ACHN (cell line): ENCODE measurements around the gene COL5A1.
"Not testable (repeated sequence)": the region's sequence is repeated elsewhere in the genome, so short reads cannot be mapped to it uniquely, and the experiment has no call there.

Source experiments
- DNase-seq: peaks from one replicate; pipeline ENCODE4 v3.0.0-alpha.2; 2015
- in situ Hi-C: cut with HindIII; loops from 2 replicates; pipeline ENCODE4 v1.10.0; 2017; ENCODE audit warnings: low sequenced_read_pairs, low pct_ligation_motif_present, low pct_unique_long_range_greater_than_20kb

Gene COL5A1

DNA sequence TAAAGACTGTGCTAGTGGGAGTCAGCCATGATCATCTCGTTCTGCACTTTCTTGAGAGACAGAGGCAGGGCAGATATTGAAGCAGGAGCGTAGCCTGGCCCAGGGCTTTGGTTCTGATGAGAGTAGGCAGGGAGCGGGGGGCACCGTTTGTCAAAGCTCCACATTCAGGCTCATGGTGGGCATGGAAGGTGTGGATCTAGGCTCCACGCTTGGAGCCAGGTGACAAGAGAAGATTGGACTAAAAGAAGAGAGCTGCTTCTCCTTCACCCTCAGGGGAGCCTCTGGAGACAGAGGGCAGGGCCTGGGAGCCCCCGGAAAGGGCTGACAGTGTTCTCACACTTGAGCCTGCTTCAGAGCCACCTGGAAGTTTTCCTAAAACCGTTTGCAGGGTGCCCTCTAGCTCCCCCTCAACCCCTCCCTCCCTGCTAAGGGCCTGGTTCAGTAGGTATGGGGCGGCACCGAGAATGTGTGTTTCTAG lies 214.3 kb downstream of the COL5A1 start:
- in situ Hi-C loops = no loop called here
- DNase-seq = no peak

DNA sequence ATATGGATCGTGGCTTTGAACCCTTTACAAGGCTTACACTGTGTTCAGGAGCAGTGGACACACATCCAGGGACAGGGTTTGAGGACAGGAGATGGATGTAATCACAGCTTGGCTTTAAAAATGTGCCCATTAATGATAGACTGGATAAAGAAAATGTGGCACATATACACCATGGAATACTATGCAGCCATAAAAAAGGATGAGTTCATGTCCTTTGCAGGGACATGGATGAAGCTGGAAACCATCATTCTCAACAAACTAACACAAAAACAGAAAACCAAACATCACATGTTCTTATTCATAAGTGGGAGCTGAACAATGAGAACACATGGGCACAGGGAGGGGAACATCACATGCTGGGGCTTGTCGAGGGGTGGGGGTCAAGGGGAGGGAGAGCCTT lies 215.8 kb downstream of the COL5A1 start:
- DNase-seq, in situ Hi-C loops: not testable (repeated sequence)

DNA sequence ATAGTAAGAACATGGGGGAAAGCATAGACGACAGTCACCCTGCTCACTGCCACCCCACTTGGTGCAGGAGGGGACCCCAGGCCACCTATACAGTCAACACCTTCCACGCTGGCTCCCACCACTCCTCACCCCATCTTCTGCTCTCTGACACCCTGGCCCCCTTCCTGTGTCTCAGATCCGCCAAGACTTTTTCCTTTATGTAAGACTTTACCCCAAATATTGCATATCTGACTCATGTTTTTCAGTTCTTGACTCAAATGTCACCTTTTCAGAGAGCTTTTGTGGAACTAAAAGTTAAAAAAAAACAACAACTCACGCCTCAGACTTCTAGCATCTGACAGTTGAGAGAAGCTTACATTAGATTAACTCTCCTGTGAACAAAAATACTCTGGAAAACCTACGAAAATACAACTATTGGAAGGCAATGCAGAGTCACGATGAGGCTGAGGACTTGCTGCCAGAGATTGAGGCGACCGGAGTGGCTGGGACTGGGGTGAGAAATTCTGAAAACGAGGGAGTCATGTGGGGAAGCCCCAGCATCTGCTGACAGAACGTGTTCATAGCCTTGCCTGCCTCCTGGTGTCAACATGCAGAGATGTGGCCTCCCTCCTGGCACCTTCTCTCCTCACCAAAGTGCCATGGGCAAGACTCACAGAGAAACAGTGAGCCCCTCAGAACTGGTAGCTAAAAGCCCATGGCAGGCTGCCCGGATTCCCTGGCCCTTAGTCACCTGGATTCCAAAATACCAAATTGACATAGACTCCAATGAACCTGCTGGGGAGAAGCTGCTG lies 216.6 kb downstream of the COL5A1 start:
- in situ Hi-C loops = no loop called here
- DNase-seq = no peak

DNA sequence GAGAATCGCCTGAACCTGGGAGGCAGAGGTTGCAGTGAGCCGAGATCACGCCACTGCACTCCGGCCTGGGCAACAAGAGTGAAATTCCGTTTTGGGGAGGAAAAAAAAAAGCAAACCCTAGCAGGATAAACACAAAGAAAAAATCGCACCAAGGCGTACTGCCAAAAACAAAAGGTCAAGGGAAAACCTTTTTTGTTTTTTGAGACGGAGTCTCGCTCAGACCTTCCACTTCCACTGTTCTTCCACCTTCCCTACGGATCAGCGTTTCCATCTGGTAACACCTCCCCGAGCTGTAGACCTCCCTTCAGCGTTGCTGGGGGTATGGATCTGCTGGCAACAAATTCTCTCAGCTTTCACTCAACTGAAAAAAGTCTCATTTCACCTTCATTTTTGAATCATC lies 218.9 kb downstream of the COL5A1 start:
- no peak for DNase-seq
- in situ Hi-C loops = no loop called here

GRCh38 chr9:134861595-134862334 lies 220.2 kb downstream of the COL5A1 start:
- in situ Hi-C loops = no loop called here
- DNase-seq = no peak

- DNase-seq = no peak
- in situ Hi-C loops = no loop called here
These were observed 221.8 kb downstream of the COL5A1 start for GRCh38 chr9:134863306-134863902.

DNA sequence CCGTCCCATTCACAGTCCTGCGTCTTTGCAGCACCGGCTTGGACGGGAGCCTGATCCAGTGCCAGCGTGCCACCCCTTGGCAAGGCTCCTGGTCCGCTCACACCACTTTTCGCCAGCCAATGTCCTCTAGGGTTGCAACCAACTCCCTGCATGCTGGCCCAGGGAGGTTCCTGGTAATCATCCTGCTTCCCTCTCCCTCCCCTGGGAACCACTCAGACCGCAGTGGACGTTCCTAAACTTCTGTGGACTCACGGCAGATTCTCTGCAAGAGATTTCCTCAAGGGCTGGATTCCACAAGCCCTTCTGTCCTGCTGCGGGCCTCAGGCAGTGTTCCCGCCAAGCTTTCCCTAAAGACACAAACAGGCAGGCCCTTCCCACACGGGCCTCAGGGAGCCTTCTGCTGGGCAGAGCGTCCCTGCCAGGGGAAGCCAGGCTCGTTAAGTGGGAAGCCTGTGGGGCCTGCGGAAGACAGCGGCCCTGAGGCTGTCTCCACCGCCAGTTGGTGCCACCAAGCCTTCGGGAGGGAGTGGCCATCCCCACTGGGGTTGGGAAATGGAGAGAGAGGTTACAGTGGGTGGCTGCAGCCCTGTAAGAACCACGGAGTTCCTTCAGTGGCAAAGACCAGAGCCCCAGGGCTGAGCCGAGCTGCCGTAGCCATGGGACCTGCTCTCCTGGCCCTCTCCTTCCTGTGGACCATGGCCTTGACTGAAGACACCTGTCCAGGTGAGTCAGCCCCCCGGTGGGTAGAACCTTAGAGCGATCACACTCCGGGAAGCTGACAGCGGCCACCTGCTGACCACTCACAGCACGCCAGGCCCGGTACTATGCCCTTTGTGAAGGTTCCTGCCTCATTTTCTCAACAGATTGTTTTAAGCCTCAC lies 222.6 kb downstream of the COL5A1 start:
- no peak for DNase-seq
- in situ Hi-C loops = no loop called here

GRCh38 chr9:134864821-134865190 lies 223.2 kb downstream of the COL5A1 start:
- in situ Hi-C loops = no loop called here
- DNase-seq = no peak

GRCh38 chr9:134867917-134868750 lies 226.5 kb downstream of the COL5A1 start:
- in situ Hi-C loops = no loop called here

DNA sequence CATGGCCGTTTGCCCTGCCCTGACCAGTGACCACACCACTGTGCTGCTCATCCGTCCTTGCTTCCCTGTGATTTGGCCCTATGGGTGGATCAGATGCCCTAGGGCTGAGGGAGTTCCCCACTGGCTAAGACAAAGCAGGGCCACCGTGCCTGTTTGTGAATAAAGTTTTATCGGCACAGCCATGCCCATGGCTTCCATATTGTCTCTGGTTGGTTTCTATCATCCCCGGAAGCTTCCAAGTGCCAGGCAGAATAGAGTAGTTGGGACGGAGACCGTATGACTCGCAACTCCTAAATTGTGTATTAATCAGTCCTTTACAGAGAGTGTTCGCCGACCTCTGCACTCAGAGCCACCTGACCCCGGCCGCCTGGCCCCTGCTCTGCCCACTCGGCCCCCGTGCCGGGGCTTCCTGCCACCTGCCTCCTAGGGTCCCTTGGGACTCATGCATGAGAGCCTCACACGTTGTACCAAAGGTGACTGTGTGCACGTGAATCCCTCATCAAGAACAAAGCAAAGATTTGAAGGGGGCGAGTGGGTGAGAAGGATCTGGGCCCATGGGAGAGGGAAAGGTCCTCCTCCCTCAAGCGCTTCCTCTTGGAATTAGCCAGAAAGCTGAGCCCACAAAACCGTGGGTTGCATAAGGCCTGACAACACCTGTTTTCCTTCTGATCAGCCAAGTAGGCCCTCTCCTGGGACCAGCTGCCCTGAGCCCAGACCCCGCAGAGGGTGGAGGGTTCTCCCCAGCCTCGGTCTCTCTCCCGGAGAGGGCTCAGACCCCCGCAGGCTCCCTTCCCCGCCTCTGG lies 227.3 kb downstream of the COL5A1 start:
- DNase-seq = no peak
- in situ Hi-C loops = no loop called here

More at GRCh38 chr9:134867917-134868750, 226.5 kb downstream of the COL5A1 start:
- DNase-seq = no peak

DNA sequence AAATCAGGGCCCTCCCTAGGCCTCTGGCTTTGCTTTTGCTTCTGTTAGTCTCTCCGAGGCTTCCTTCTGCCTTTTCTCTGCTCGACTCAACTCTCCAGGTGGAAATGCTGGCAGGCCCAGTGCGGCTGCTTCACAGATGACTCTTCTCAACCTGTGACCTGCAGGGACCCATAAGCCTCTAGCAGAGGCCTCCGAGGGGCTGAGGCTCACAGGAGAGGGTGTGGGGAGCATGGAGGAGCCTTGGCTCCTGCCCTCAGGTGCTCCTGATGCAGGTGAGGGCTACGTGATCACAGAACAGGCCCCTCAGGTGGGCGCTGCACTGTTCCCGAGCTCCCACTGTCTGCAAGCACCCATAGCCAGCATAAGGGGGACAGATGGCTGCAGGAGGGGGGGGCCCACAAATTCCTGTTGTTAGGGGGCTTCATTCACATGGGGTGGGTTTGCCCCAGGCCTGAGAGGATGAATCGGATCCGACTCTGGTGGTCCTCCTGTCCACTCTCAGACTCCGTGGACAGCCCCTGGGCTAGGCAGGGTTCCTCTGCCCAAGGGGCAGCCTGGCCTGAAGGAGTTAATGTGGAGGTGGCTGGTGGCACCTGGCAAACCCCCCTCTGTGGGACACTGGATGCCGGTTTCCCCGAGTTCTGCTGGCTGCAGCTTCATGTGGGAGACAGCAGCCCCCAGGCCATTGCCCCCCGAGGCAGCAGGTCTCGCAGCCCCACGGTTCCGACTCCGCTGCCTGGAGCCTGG lies 228.1 kb downstream of the COL5A1 start:
- no peak for DNase-seq
- in situ Hi-C loops = no loop called here

GRCh38 chr9:134870301-134870694 lies 228.7 kb downstream of the COL5A1 start:
- no peak for DNase-seq
- in situ Hi-C loops = no loop called here

- in situ Hi-C loops = no loop called here
- no peak for DNase-seq
These were observed 229.4 kb downstream of the COL5A1 start for GRCh38 chr9:134870746-134871662.

DNA sequence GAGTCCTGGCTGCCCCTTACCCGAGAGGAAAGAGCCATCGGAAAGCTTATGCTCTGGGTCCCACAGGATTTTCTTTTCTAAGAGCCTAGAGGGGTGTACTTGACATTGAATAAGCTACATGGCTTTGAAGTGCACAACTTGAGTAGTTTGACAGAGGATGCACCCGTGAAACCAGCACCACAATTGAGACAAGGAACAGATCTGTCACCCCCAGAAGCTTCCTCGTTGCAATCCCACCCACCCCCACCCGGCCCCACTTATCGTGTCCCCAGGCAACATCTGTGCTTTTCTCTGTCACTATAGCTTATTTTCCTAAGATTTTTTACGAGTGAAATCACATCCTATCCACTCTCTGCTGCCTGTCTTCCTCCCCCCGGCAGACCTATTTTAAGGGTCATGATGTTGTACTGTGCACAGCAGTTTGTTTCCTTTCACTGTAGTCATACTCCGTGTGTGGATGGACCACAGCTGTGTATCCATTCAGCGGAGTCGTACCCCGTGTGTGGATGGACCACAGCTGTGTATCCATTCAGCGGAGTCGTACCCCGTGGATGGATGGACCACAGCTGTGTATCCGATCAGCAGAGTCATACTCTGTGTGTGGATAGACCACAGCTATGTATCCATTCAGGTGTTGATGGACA lies 230.2 kb downstream of the COL5A1 start:
- no peak for DNase-seq
- in situ Hi-C loops = no loop called here
